ENCODE measurements around the gene ZCCHC4. TPM values are rescaled to one million over a fixed set of nuclear protein-coding genes. Genes with fewer than 3 reads are reported as not detected.

ZCCHC4 gene
- total RNA-seq, 1 experiment from 2014 or later: 6.7 TPM

DNA sequence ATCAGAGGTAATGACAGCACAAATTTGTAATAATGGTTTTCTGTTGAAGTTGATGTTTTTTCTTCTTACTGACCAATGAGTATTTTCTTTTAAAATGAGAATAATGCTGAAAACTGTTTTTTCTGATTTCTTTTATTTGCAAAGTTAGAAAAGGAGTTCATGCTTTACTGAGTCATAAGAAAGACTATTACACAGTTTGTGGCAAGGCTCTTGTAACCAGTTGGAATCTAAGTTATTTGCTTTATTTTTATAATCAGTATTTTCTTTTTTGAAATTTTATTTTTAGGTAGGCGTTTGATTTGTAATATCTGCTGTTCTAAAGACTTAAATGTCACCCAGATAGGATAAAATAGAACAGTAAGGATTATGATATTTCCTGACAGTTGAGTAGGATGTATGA is 89.9 kb downstream of the ZCCHC4 start:
- Histone ChIP-seq H3K4me3 (no peak overlapping the region), H3K9me3 (no peaks in the 10 kb centered on the region), H3K27me3 (no peaks in the 10 kb centered on the region), H3K36me3 (peaks cover 5% of the 10 kb centered on the region; the same call in 1 of the 2 replicates)
- no peak for DNase-seq

DNA sequence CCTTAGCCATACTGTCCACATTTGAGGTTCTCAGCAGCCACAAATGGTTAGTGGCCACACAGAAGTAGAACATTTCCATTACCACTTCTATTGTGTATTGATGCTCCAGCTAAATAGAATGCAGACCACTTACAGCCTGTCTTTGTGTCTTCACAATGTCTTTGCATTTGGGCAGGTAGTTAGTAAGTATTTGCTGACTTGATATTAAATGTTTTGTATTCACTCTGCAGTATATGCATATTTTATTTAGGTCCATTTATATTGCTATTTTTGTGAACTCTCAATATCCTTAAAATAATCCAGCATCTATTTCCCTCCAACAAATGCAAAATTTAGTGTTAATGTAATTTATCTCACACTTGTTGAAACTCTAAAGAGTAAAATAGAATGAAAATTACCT is 91.1 kb downstream of the ZCCHC4 start:
- Histone ChIP-seq H3K27me3 (no peaks in the 10 kb centered on the region), H3K4me3 (no peak overlapping the region), H3K36me3 (peaks cover 5% of the 10 kb centered on the region; the same call in 1 of the 2 replicates), H3K9me3 (no peaks in the 10 kb centered on the region)
- DNase-seq: no peak

DNA sequence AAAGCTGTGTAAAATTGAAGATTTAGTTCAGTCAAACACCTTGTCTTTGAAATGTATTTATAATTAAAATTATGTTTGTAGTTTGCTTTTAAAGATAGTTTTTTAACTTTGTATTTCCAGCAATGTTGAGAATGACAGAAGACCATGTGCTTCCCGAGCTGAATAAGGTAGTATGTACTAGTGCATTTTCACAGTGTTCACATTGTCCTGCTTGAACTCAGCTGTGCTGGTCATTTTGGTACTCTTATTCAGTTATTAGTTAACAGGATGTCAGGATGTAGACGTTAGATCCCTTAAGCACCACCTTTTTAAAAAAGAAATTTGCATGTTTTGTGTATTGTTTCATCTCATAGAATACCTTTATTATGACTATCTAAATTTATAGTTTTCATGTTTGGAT is 92.9 kb downstream of the ZCCHC4 start:
- Histone ChIP-seq H3K4me3 (no peak overlapping the region), H3K27me3 (no peaks in the 10 kb centered on the region), H3K36me3 (peaks cover 11% of the 10 kb centered on the region), H3K9me3 (no peaks in the 10 kb centered on the region)
- DNase-seq: no peak

DNA sequence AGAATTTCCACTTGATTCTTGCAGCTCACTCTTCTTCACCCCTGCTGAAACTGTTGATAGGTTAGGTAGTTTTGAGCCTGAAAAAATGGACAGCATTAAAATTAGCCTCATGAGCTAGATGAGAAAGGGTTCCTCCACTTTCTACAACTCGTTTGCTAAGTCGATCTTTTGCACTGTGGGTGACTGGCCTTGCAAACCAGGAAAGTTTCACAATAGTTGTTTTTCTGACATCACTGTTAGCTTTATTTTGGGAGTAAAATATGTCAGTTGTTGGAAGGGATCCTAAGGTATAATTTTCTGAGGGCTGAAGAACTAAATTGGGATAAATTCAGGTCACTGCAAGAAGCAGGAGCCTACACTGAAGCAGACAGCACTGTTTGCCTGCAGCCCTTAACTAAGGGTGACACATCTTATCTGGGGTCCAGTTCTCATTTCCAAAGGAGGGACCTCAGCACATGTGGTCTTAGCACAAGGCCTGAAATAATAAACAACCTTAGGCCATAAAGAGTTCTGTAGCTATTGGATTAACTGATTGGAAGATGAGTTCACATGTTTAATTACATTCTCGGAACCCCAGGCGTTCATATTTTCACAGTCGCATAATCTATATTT is 93.6 kb downstream of the ZCCHC4 start:
- H3K9me3 ChIP-seq: no peaks in the 10 kb centered on the region
- H3K27me3 ChIP-seq: no peaks in the 10 kb centered on the region
- no peak overlapping the region for H3K4me3 ChIP-seq
- H3K36me3 ChIP-seq: peaks cover 11% of the 10 kb centered on the region
- no peak for DNase-seq

DNA sequence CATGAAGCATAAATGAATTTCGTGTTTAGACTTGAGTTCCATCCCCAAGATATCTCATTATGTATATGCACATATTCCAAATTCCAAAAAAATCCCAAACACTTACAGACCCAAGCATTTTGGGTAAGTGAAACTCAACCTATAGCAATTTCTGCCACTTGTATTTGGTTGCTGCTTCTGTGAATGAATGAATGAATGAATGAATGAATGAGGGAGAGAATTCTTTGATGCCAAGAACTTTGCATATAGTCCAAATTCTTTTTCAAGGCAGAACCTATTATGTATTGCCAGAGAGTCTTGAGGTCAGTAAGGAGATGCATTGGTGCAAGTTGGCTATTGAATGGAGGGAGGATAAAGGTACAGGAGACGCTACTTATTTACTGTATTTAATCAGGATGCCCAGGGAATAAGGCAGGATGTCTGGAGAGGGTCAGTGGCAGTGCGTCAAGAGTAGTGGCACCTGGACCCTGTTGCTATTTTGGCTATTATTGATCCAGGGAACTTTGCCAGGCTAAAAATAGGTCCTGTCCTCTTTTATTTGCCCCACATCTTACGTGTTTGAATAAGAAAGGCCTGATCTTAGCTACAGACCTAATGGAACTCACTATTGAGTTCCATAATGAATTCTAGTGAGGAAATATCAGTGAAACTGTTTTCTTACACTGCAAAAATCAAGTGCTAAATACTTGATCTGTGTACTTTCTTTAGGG is 98.4 kb downstream of the ZCCHC4 start:
- Histone ChIP-seq H3K4me3 (no peak overlapping the region), H3K36me3 (peaks cover 13% of the 10 kb centered on the region), H3K27me3 (no peaks in the 10 kb centered on the region), H3K9me3 (no peaks in the 10 kb centered on the region)
- no peak for DNase-seq

DNA sequence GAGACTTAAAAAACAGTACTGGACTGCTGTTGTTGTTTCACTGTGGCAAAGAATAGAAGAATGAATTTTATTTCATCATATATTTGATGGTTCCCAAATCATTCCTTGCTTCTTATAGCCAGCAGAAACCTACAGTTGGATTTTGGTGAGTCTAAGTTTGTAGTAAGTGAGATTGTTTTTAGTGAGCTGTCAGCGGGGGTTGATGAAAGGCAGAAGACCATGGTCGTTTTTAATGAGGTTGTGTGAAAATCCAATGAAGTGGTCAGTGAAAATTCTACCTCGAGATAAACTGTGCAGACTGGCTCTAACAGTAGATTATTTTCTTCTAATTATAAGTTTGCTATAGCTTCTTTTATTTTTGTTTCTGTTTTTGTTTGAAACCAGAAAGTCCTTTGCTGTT is 100.7 kb downstream of the ZCCHC4 start:
- Histone ChIP-seq H3K36me3 (peaks cover 11% of the 10 kb centered on the region), H3K9me3 (no peaks in the 10 kb centered on the region), H3K4me3 (no peak overlapping the region), H3K27me3 (no peaks in the 10 kb centered on the region)
- no peak for DNase-seq

DNA sequence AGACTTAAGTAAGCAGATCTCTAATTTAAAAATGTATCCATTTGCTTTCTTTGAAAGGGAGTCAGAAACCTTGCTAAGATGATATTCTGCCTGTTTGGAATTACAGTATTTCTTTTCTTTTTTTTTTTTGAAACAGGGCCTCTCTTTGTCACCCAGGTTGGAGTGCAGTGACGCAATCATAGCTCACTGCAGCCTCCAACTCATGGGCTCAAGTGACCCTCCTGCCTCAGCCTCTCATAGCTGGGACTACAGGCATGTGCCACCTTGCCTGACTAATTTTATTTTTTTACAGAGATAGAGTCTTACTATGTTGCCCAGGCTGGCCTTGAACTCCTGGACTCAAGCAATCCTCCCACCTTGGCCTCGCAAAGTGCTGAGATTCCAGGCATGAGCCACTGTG is 104.4 kb downstream of the ZCCHC4 start:
- Histone ChIP-seq H3K9me3 (no peaks in the 10 kb centered on the region), H3K27me3 (no peaks in the 10 kb centered on the region), H3K36me3 (peaks cover 5% of the 10 kb centered on the region), H3K4me3 (no peak overlapping the region)
- DNase-seq: no peak

Other genes with a start within 250 kb of the ZCCHC4 start
- gene SEPSECS, start 152.3 kb upstream of the ZCCHC4 start, total RNA-seq (2014; rRNA removed; shearing (Covaris generic); ENCODE audit: low replicate concordance): 3.0 and 3.6 TPM in 2 replicates
- gene PI4K2B, start 78.7 kb upstream of the ZCCHC4 start, total RNA-seq (2014; rRNA removed; shearing (Covaris generic); ENCODE audit: low replicate concordance): 22.2 and 43.3 TPM in 2 replicates
- gene ANAPC4, start 64.5 kb downstream of the ZCCHC4 start, total RNA-seq (2014; rRNA removed; shearing (Covaris generic); ENCODE audit: low replicate concordance): 13.4 and 15.0 TPM in 2 replicates

All from MG63 (cell line).